ENCODE measurements around the gene DDX1. TPM values are rescaled to one million over a fixed set of nuclear protein-coding genes. Genes with fewer than 3 reads are reported as not detected.

DDX1 gene
- total RNA-seq, 1 donor from 2014 or later, result 77.0 TPM

DNA sequence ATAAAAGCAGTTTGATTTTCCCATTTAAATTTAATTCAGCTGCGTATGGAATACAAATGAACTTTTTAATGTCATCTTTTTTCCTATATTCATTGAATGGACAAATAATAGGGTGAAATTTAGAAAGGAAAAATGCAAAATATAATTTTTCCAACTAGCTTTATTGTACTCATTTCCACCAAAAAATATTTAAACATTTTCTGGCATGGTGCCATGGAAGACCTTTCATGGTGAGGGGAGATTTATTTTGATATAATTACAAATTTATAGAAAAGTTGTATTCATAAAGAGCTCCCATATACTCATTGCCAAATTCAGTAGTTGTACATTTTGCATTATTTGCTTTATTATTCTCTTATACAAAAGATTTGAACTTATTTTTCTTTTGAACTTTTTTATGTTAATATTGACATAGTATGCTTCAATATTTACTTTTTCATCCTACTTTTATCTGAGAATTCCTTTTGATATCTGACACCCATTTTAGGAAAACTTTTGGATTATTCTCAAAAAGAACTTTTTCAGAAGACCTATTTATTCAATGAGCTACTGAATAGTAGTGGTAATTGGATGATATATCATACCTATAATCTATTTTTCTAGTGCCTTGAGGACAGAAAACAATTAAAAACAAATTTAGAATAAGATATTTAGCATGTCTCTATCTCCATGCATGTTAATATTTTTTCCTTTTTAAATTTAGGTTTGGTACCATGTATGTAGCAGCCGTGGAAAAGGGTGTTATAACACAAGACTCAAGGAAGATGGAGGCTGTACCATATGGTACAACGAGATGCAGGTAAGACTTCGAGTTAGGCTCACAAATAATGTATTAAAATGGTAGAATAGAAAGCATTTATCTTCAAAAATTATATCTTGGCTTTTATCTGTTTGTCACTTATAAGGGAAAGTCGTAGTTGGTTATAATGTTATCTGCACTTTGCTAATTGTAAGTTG is 37.5 kb downstream of the DDX1 start:
- no peak overlapping the region for H3K4me3 ChIP-seq (ENCODE audit: low read depth, low read length)
- no peak for DNase-seq (ENCODE audit: low read depth)
- no peak for TF ChIP-seq CTCF (conservative IDR thresholded peaks at IDR 0.05; ENCODE audit: low read depth, low read length)

DNA sequence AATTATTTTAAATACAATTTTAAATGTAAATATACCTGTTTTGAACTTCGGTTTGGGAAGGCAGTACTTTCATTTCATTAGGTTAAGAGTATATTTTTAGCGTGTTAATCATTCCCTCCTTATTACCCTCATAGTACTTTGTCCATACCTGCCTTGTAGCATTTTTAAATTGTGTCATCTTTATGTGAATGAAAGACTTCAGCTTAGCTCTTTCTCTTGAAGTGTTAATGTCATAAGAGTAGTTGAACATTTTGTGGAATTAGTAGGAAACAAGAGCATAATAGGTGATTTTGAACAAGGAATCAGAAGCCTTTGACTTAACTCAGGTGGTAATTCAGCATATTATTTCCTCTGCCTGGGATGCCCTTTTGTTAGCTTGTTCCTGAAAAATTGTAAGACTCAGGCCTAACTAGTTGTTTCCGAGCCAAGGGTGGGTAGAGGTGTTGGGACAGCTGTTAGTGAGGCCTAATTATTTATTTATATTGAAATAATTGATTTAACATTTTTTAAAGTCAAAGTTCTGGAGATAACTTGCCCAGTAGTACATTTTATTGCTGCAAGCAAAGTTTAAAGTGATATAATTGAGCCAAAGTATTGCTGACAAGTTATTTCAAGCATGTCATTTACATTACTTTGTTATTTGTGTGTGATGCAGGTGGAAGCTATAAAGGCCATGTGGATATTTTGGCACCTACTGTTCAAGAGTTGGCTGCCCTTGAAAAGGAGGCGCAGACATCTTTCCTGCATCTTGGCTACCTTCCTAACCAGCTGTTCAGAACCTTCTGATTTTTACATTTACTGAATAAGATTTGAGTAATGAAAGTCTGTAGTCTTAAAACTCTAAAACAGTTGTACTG is 38.7 kb downstream of the DDX1 start:
- no peak for TF ChIP-seq CTCF (conservative IDR thresholded peaks at IDR 0.05; ENCODE audit: low read depth, low read length)
- no peak for DNase-seq (ENCODE audit: low read depth)
- no peak overlapping the region for H3K4me3 ChIP-seq (ENCODE audit: low read depth, low read length)

- no peak for DNase-seq (ENCODE audit: low read depth)
- TF ChIP-seq CTCF (conservative IDR thresholded peaks at IDR 0.05; ENCODE audit: low read depth, low read length), result no peak
- no peak overlapping the region for H3K4me3 ChIP-seq (ENCODE audit: low read depth, low read length)
Observed at GRCh38 chr2:15630978-15631719, 39.5 kb downstream of the DDX1 start.

GRCh38 chr2:15631883-15632282 is 40.2 kb downstream of the DDX1 start:
- TF ChIP-seq CTCF (conservative IDR thresholded peaks at IDR 0.05; ENCODE audit: low read depth, low read length), result no peak
- no peak for DNase-seq (ENCODE audit: low read depth)
- H3K4me3 ChIP-seq (ENCODE audit: low read depth, low read length), result no peak overlapping the region

DNA sequence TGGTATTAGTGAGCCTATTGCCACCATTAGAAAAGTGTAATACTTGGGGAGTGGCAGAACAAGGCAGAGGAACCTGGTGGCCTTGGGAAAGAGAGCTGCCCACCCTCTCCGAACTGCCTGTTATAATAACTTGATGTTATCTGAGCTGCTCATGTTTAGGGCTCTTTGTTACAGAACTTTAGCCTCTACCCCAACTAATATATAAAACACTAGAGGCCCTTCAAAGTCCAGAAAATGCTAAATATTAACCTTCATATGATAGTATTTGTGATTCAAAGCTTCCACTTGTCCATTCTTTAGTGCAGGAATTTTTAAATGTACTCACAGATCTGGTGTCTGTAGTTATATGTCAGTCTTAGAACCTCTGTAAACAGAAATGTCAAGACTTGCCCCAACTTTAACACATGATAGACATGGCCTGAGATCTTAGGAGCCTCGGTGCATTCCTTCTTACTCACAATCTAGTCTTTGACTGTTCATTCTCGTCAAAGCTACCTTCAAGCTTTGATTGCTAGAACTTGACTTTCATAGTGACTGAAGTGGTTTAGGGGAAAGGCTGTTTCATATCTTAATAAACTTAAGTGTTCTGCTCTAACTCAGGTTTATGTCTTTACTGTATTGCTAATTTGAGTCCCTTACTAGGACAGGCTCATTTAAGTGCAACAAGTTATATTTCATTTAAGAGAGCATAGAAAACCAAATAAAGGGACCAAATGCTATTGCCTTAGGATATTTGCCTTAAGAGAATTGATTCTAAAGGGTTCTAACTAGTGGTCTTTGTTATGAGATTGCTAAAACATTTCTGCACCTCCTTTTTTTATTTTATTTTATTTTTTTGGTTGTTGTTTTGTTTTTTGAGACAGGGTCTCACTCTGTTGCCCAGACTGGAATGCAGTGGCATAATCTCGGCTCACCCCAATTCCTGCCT is 41.6 kb downstream of the DDX1 start:
- DNase-seq (ENCODE audit: low read depth), result no peak
- no peak for TF ChIP-seq CTCF (conservative IDR thresholded peaks at IDR 0.05; ENCODE audit: low read depth, low read length)
- no peak overlapping the region for H3K4me3 ChIP-seq (ENCODE audit: low read depth, low read length)

DNA sequence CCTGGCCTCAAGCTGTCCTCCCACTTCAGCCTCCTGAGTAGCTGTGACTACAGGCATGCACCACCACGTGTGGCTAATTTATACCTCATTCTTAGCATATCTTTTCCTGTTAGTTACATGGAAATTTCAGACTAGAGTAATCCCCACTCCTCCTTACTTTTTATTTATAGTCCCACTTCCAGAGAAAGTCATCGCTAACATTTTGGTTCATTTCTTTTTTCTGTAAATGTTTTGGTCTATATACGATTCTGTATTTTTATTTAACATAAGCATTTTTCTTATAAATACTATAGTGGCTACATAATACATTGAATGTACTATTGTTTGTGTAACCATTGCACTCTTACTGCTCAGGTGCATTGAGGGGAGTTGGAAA is 42.3 kb downstream of the DDX1 start:
- DNase-seq (ENCODE audit: low read depth), result no peak
- TF ChIP-seq CTCF (conservative IDR thresholded peaks at IDR 0.05; ENCODE audit: low read depth, low read length), result no peak
- H3K4me3 ChIP-seq (ENCODE audit: low read depth, low read length), result no peak overlapping the region

Data from epithelial cell of proximal tubule (primary cell).